Heart left ventricle (tissue), 16 donors: Measurements from ENCODE around the gene RNASET2. TPM values are rescaled to one million over a fixed set of nuclear protein-coding genes. Genes with fewer than 3 reads are reported as not detected.
"Not testable (repeated sequence)": the region's sequence is repeated elsewhere in the genome, so short reads cannot be mapped to it uniquely, and the experiment has no call there.

Experiments
- ATAC-seq, 4 donors: fragments of 200-7000 bp; cut with Tn5 transposase; one replicate each; pipeline ENCODE4 v1.9.1; 2020 to 2022; ENCODE audit warnings: moderate library complexity in 4 of 4, mild to moderate bottlenecking in 3 of 4, moderate number of reproducible peaks in 1 of 4
- DNase-seq, 5 donors: peaks; one replicate each; pipeline ENCODE4 v3.0.0-alpha.2; 2020
- H3K27ac ChIP-seq, 12 donors: fragments of 200-600 bp; sonication (generic) in 4 of 12; one replicate each; pipeline versions ENCODE4 v1.5.0 to v1.8.0; 2016 to 2022; ENCODE audit warnings: mild to moderate bottlenecking in 2 of 12
- H3K27me3 ChIP-seq, 9 donors: fragments of 200-600 bp; sonication (generic) in 2 of 9; one replicate each; pipeline versions ENCODE4 v1.5.1 to v1.8.0; 2016 to 2022; ENCODE audit warnings: mild to moderate bottlenecking in 3 of 9
- H3K36me3 ChIP-seq, 9 donors: fragments of 200-600 bp; sonication (generic) in 2 of 9; one replicate each; pipeline versions ENCODE4 v1.5.0 to v1.8.0; 2018 to 2022; ENCODE audit warnings: mild to moderate bottlenecking in 2 of 9
- H3K4me1 ChIP-seq, 12 donors: fragments of 200-600 bp; sonication (generic) in 4 of 12; one replicate each; pipeline versions ENCODE4 v1.5.0 to v1.8.0; 2016 to 2022; ENCODE audit warnings: mild to moderate bottlenecking in 3 of 12
- H3K4me3 ChIP-seq, 12 donors: fragments of 200-600 bp; sonication (generic) in 4 of 12; one replicate each; pipeline versions ENCODE4 v1.5.0 to v1.8.0; 2017 to 2022; ENCODE audit warnings: mild to moderate bottlenecking in 9 of 12, moderate library complexity in 4 of 12
- H3K9me3 ChIP-seq, 12 donors: fragments of 200-600 bp; sonication (generic) in 4 of 12; one replicate each; pipeline versions ENCODE4 v1.5.0 to v1.8.0; 2016 to 2022; ENCODE audit warnings: mild to moderate bottlenecking in 1 of 12
- POLR2A ChIP-seq, 2 donors: fragments of 450-650 bp; IDR thresholded peaks; one replicate each; pipeline ENCODE4 v1.6.1; 2017; ENCODE audit warnings: antibody characterized with exemption in 2 of 2, mild to moderate bottlenecking in 2 of 2, moderate library complexity in 2 of 2
- WGBS, 4 donors: extraction: QIAGEN DNeasy Blood & Tissue Kit in 2 of 4; methylation state at CpG; one replicate each; pipeline versions ENCODE4 v1.1.5 to v1.1.7; 2013 to 2018; 5-methylcytosine and 5-hydroxymethylcytosine counted together
- intact Hi-C, 10 donors: fragments of 100-400 bp; cut with DNase I; formaldehyde crosslinking; loops; one replicate each; pipeline versions ENCODE4 v1.11.1 to v1.14.2; 2022
- polyA plus RNA-seq, 2 donors: library from polyadenylated mRNA; stranded (reverse); fragments of 200-250 nt; gene quantifications; one replicate each; pipeline ENCODE4 v1.2.3, GENCODE V29; 2013
- total RNA-seq, 9 donors: library from RNA; depleted of rRNA in 2 of 9; stranded (reverse); fragments of >200 nt in 2 of 9; fragmentation: NEBNext Ultra II Directional in 3 of 9; extraction: Animal tissue kit (Norgen Biotek cat#: 25700) in 3 of 9; gene quantifications; one replicate each; pipeline versions ENCODE4 v1.1.0 to v1.2.4, GENCODE V29; 2016 to 2023
- TF ChIP-seq, protein P1 (sequence below), 12 donors: fragments of 200-600 bp; sonication (generic) in 4 of 12; IDR thresholded peaks; one replicate each; pipeline versions ENCODE4 v1.5.0 to v1.8.0; 2018 to 2022; ENCODE audit warnings: antibody characterized with exemption in 12 of 12, mild to moderate bottlenecking in 5 of 12
- donor health status: ischemic (EF 13 %, LVEDD 7.1; RV severe dilation, severe dysfunction).
- donor health status: healthy with polysubstance abuse.
- donor health status: DM: no; HTN: yes; CAD: no.
- donor health status: DM: no; HTN: no; CAD: no.
- donor health status: ischemic (EF 25% LVEDD 6.9; RV normal size, moderate dysfunction).
- donor health status: ischemic (EF 25% LVEDD 5.7; RV mildly dilated, moderate dysfunction).
- donor health status: healthy.
- donor health status: DM: yes; HTN: yes; CAD: no.
- donor health status: ischemic (EF 35%, LVEDD 5.7; RV mildly dilated, moderate dysfunction).
- donor health status: nonischemic (EF 11% LVEDD 7.7; RV severe dilation, severe dysfunction).
- donor health status: DM: yes; HTN: yes; CAD: no.
- donor health status: PGD.
- donor health status: ischemic (EF 29% LVEDD 5.4; RV normal size, mild dysfunction).
- donor health status: nonischemic (EF 23%, LVEDD 6.1; RV moderate dilation, normal function).

RNASET2 gene
- total and polyA plus RNA-seq, 11 donors, result 5.7 to 76.0 (median 13.5) TPM

DNA sequence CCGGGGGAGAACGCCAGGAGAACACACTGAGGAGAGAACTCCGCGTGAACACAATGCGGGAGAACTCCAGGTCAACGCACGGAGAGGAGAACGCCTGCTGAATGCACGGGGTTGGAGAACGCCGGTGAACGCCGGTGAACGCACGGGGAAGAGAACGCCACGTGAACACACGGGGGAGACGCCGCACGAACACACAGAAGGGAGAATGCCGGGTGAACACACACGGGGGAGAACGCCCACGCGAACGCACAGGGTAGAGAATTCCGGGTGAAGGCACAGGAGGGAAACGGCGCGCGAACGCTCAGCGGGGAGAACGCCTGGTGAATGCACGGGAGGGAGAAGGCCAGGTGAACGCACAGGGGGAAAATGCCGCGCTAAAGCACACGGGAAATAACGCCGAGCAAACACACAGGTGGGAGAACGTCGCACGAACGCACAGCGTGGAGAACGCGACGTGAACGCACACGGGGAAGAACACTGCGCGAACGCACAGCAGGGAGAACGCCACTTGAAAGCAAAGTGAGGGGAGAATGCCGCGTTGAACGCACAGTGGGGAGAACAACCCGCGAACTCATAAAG, 56.1 kb downstream of the RNASET2 start:
- H3K4me3 ChIP-seq, result no peak overlapping the region
- peaks cover 0 to 11% (median 4%) of the 10 kb centered on the region in 12 donors for H3K4me1 ChIP-seq
- no peak for DNase-seq
- peaks cover 0 to 3% (median 0%) of the 10 kb centered on the region in 9 donors for H3K27me3 ChIP-seq
- ATAC-seq, result no peak
- no peak overlapping the region for H3K27ac ChIP-seq
- TF ChIP-seq, protein P1, sequence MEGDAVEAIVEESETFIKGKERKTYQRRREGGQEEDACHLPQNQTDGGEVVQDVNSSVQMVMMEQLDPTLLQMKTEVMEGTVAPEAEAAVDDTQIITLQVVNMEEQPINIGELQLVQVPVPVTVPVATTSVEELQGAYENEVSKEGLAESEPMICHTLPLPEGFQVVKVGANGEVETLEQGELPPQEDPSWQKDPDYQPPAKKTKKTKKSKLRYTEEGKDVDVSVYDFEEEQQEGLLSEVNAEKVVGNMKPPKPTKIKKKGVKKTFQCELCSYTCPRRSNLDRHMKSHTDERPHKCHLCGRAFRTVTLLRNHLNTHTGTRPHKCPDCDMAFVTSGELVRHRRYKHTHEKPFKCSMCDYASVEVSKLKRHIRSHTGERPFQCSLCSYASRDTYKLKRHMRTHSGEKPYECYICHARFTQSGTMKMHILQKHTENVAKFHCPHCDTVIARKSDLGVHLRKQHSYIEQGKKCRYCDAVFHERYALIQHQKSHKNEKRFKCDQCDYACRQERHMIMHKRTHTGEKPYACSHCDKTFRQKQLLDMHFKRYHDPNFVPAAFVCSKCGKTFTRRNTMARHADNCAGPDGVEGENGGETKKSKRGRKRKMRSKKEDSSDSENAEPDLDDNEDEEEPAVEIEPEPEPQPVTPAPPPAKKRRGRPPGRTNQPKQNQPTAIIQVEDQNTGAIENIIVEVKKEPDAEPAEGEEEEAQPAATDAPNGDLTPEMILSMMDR (IDR thresholded peaks at IDR 0.05), result no peak
- H3K36me3 ChIP-seq, result no peaks in the 10 kb centered on the region
- 94 to 96% (median 95%) methylated on average over 61 of the region's 61 CpGs for WGBS, 4 donors
- H3K9me3 ChIP-seq, result no peaks in the 10 kb centered on the region
- intact Hi-C loops, result no loop called here

DNA sequence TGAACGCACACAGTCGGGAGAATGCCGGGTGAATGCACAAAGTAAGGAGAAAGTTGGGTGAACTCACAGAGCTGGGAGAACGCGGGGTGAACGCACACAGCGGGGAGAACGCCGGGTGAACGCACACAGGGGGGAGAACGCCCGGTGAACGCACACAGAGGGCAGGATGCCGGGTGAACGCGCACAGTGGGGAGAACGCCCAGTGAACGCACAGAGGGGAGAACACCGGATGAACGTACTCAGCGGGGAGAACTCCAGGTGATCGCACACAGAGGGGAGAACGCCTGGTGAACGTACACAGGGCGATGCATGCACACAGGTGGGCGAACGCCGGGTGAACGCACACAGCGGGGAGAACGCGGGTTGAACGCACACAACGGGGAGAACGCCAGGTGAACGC, 57.4 kb downstream of the RNASET2 start:
- DNase-seq, result no peak
- intact Hi-C loops, result no loop called here
- no peak for ATAC-seq
- Histone ChIP-seq H3K36me3 (no peaks in the 10 kb centered on the region), H3K27me3 (peaks cover 0 to under 1% (median 0%) of the 10 kb centered on the region in 9 donors), H3K4me1 (peaks cover 0 to 3% (median under 1%) of the 10 kb centered on the region in 12 donors), H3K4me3 (no peak overlapping the region), H3K9me3 (no peaks in the 10 kb centered on the region), H3K27ac (no peak overlapping the region)
- 94 to 96% (median 94%) methylated on average over 36 of the region's 36 CpGs for WGBS, 4 donors
- TF ChIP-seq, protein P1 (IDR thresholded peaks at IDR 0.05), result no peak
- TF ChIP-seq POLR2A (IDR thresholded peaks at IDR 0.05), result no peak

DNA sequence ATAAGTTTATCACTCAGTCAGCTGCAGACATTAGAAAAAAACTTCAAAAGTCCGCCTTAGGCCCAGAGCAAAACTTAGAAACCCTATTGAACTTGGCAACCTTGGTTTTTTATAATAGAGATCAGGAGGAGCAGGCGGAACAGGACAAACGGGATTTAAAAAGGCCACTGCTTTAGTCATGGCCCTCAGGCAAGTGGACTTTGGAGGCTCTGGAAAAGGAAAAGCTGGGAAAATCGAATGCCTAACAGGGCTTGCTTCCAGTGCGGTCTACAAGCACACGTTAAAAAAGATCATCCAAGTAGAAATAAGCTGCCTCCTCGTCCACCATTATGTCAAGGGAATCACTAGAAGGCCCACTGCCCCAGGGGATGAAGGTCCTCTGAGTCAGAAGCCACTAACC, 61.7 kb downstream of the RNASET2 start:
- intact Hi-C loops, H3K27me3 ChIP-seq, H3K4me1 ChIP-seq, H3K27ac ChIP-seq, DNase-seq, H3K9me3 ChIP-seq, H3K36me3 ChIP-seq, ATAC-seq, H3K4me3 ChIP-seq: not testable (repeated sequence)
- 89 to 93% (median 91%) methylated on average over 7 of the region's 7 CpGs for WGBS, 4 donors

DNA sequence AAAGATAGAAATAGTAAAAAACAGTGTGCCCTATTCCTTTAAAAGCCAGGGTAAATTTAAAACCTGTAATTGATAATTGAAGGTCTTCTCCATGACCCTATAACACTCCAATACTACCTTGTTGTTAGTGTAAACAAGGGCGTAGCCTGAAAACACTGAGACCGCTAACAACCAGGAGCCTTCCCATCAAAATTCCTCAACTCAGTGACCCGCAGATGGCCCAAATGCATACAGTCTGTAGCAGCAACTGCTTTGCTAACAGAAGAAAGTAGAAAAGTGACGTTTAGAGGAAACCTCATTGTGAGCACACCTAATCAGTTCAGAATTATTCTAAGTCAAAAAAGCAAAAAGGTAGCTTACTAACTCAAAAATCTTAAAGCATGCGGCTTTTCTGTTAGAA, 63.9 kb downstream of the RNASET2 start:
- H3K36me3 ChIP-seq, H3K4me3 ChIP-seq, H3K4me1 ChIP-seq, intact Hi-C loops, DNase-seq, ATAC-seq, H3K9me3 ChIP-seq, H3K27ac ChIP-seq, H3K27me3 ChIP-seq: not testable (repeated sequence)
- 67 to 74% (median 72%) methylated on average over 5 of the region's 5 CpGs for WGBS, 4 donors

DNA sequence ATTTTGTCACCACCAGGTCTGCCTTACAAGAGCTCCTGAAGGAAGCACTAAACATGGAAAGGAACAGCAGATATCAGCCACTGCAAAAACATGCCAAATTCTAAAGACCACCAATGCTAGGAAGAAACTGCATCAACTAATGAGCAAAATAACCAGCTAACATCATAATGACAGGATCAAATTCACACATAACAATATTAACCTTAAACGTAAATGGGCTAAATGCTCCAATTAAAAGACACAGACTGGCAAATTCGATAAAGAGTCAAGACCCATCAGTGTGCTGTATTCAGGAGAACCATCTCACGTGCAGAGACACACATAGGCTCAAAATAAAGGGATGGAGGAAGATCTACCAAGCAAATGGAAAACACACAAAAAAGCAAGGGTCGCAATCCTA, 69.6 kb downstream of the RNASET2 start:
- H3K4me3 ChIP-seq, H3K4me1 ChIP-seq, DNase-seq, H3K36me3 ChIP-seq, H3K27ac ChIP-seq, intact Hi-C loops, H3K27me3 ChIP-seq, ATAC-seq: not testable (repeated sequence)
- WGBS, 4 donors, result 83 to 89% (median 87%) methylated on average over 2 to 4 of the region's 4 CpGs
- H3K9me3 ChIP-seq, result peaks cover 0 to 25% (median 0%) of the 10 kb centered on the region in 12 donors

DNA sequence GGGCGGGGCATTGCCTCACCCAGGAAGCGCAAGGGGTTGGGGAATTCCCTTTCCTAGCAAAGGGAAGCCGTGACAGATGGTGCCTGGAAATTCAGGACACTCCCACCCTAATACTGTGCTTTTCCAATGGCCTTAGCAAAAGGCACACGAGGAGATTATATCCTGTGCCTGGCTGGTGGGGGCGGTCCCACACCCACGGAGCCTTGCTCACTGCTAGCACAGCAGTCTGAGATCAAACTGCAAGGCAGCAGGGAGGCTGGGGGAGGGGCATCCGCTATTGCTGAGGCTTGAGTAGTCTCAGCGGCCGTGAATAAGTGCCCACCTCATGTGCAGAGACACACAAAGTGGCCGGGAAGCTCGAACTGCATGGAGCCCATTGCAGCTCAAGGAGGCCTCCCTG, 71.4 kb downstream of the RNASET2 start:
- peaks cover 0 to 24% (median 0%) of the 10 kb centered on the region in 12 donors for H3K9me3 ChIP-seq
- H3K4me3 ChIP-seq, intact Hi-C loops, H3K4me1 ChIP-seq, H3K27ac ChIP-seq, ATAC-seq, H3K36me3 ChIP-seq, H3K27me3 ChIP-seq, DNase-seq: not testable (repeated sequence)
- WGBS, 4 donors, result 76 to 86% (median 83%) methylated on average over 11 of the region's 11 CpGs
